OCI-LY3 (cell line): ENCODE measurements around the gene SERGEF.

Experiments used
- H2AFZ ChIP-seq: fragments of 200-600, 300-600 bp; shearing (Covaris generic); 2 replicates; pipeline ENCODE4 v1.6.0; 2014; ENCODE audit warnings: antibody characterized with exemption, low read depth, low read length
- H3K27ac ChIP-seq: fragments of 200-600, 300-600 bp; sonication (generic); 2 replicates; pipeline ENCODE4 v1.5.1; 2014; ENCODE audit warnings: mild to moderate bottlenecking, low read length, moderate library complexity, mixed read lengths
- H3K27me3 ChIP-seq: fragments of 200-600, 300-600 bp; sonication (generic); 2 replicates; pipeline ENCODE4 v1.6.1; 2014; ENCODE audit warnings: low read depth, low read length, mixed read lengths
- H3K36me3 ChIP-seq: fragments of 200-600, 300-600 bp; sonication (generic); replicated peaks from 2 replicates; pipeline ENCODE3; 2014; ENCODE audit warnings: low read depth, low read length, mixed read lengths
- H3K4me1 ChIP-seq: fragments of 300-600, 200-600 bp; sonication (generic); 2 replicates; pipeline ENCODE4 v1.6.1; 2014; ENCODE audit warnings: low read length, mixed read lengths
- H3K4me2 ChIP-seq: fragments of 200-600, 300-600 bp; sonication (generic); 2 replicates; pipeline ENCODE4 v1.6.1; 2014; ENCODE audit warnings: low read length, mixed read lengths
- H3K4me3 ChIP-seq: fragments of 300-600, 200-600 bp; sonication (generic); 2 replicates; pipeline ENCODE4 v1.5.1; 2014; ENCODE audit warnings: antibody characterized with exemption, mild to moderate bottlenecking, low read length, moderate library complexity
- H3K79me2 ChIP-seq: fragments of 300-600, 200-600 bp; shearing (Covaris generic); 2 replicates; pipeline ENCODE4 v1.6.1; 2014; ENCODE audit warnings: mild to moderate bottlenecking, low read length, mixed read lengths
- H3K9ac ChIP-seq: fragments of 300-600, 200-600 bp; shearing (Covaris generic); 2 replicates; pipeline ENCODE4 v1.6.0; 2014; ENCODE audit warnings: mild to moderate bottlenecking, low read length, moderate library complexity
- H3K9me3 ChIP-seq: fragments of 200-600, 300-600 bp; shearing (Covaris generic); 2 replicates; pipeline ENCODE4 v1.6.1; 2014; ENCODE audit warnings: low read length, mixed read lengths; ENCODE audit not compliant: insufficient read depth
- H4K20me1 ChIP-seq: fragments of 200-600, 300-600 bp; sonication (generic); 2 replicates; pipeline ENCODE4 v1.6.1; 2016; ENCODE audit warnings: low read length, mixed read lengths; ENCODE audit not compliant: insufficient read depth
- CTCF ChIP-seq: fragments of 200-600, 300-600 bp; sonication (generic); IDR thresholded peaks from 2 replicates; pipeline ENCODE4 v1.5.1; 2014; ENCODE audit warnings: antibody characterized with exemption, low read length, low read depth
- EZH2phosphoT487 ChIP-seq: fragments of 200-600 bp; shearing (Covaris generic); IDR thresholded peaks from 2 replicates; pipeline ENCODE4 v1.6.1; 2018; ENCODE audit warnings: antibody characterized with exemption, mixed run types, low read depth

The SERGEF gene

GRCh38 chr11:17936790-17937189 is 76.1 kb downstream of the SERGEF start:
- TF ChIP-seq EZH2phosphoT487 (no peak), CTCF (no peak)
- Histone ChIP-seq H3K27me3 (no peaks in the 10 kb centered on the region), H3K36me3 (peaks cover 4% of the 10 kb centered on the region), H3K9me3 (no peaks in the 10 kb centered on the region), H2AFZ (no peak overlapping the region), H3K27ac (no peak overlapping the region), H3K79me2 (no peaks in the 10 kb centered on the region), H3K4me1 (no peaks in the 10 kb centered on the region), H4K20me1 (no peaks in the 10 kb centered on the region), H3K4me3 (no peak overlapping the region), H3K4me2 (no peak overlapping the region), H3K9ac (no peak overlapping the region)

GRCh38 chr11:17934194-17934593 is 78.7 kb downstream of the SERGEF start:
- no peak overlapping the region for H2AFZ ChIP-seq
- no peak overlapping the region for H3K4me3 ChIP-seq
- no peaks in the 10 kb centered on the region for H4K20me1 ChIP-seq
- no peaks in the 10 kb centered on the region for H3K27me3 ChIP-seq
- no peak overlapping the region for H3K9ac ChIP-seq
- no peak overlapping the region for H3K27ac ChIP-seq
- H3K36me3 ChIP-seq = peaks cover 4% of the 10 kb centered on the region
- TF ChIP-seq EZH2phosphoT487 = no peak
- no peak for TF ChIP-seq CTCF
- H3K79me2 ChIP-seq = no peaks in the 10 kb centered on the region
- no peaks in the 10 kb centered on the region for H3K4me1 ChIP-seq
- no peak overlapping the region for H3K4me2 ChIP-seq
- no peaks in the 10 kb centered on the region for H3K9me3 ChIP-seq

GRCh38 chr11:17933708-17934107 is 79.1 kb downstream of the SERGEF start:
- TF ChIP-seq CTCF (no peak), EZH2phosphoT487 (no peak)
- no peaks in the 10 kb centered on the region for H3K9me3 ChIP-seq
- no peaks in the 10 kb centered on the region for H3K27me3 ChIP-seq
- H2AFZ ChIP-seq = no peak overlapping the region
- no peak overlapping the region for H3K9ac ChIP-seq
- peaks cover 4% of the 10 kb centered on the region for H3K36me3 ChIP-seq
- H3K4me3 ChIP-seq = no peak overlapping the region
- no peaks in the 10 kb centered on the region for H3K79me2 ChIP-seq
- H3K27ac ChIP-seq = no peak overlapping the region
- no peaks in the 10 kb centered on the region for H3K4me1 ChIP-seq
- no peaks in the 10 kb centered on the region for H4K20me1 ChIP-seq
- H3K4me2 ChIP-seq = no peak overlapping the region

- H2AFZ ChIP-seq = no peak overlapping the region
- H3K27me3 ChIP-seq = no peaks in the 10 kb centered on the region
- H3K79me2 ChIP-seq = no peaks in the 10 kb centered on the region
- H3K9ac ChIP-seq = no peak overlapping the region
- TF ChIP-seq CTCF (no peak), EZH2phosphoT487 (no peak)
- H3K36me3 ChIP-seq = peaks cover 4% of the 10 kb centered on the region
- no peak overlapping the region for H3K27ac ChIP-seq
- no peak overlapping the region for H3K4me3 ChIP-seq
- H3K9me3 ChIP-seq = no peaks in the 10 kb centered on the region
- no peaks in the 10 kb centered on the region for H4K20me1 ChIP-seq
- no peaks in the 10 kb centered on the region for H3K4me1 ChIP-seq
- no peak overlapping the region for H3K4me2 ChIP-seq
Measured at GRCh38 chr11:17932472-17932871, 80.4 kb downstream of the SERGEF start.
